HEK293 (cell line): ENCODE data around the gene ANTKMT.

Source experiments
- CTCF ChIA-PET: fragments of 350-600 bp; formaldehyde crosslinking; extraction: SDS; loops from one replicate; lab custom pipeline; 2021; ENCODE audit warnings: antibody characterized with exemption; lab: Yijun Ruan, JAX
- POLR2A ChIA-PET: fragments of 300-600 bp; formaldehyde crosslinking; extraction: SDS; loops from one replicate; lab custom pipeline; 2020; ENCODE audit warnings: antibody characterized with exemption, inconsistent platforms; lab: Yijun Ruan, JAX
- H3K27ac ChIP-seq: fragments of 200-500 bp; sonication (Bioruptor generic); 2 replicates; pipeline ENCODE4 v1.5.1; 2014; ENCODE audit warnings: low read depth, low read length, control low read depth, inconsistent platforms; ENCODE audit errors: extremely low read depth
- H3K36me3 ChIP-seq, 2 experiments: fragments of 200-500 bp in 1 of 2; sonication (Bioruptor generic) in 1 of 2; 1 replicate in 1 of 2; 2 replicates in 1 of 2; pipeline ENCODE4 v1.5.1; 2014 to 2017; ENCODE audit warnings: inconsistent platforms in 2 of 2, low read length in 2 of 2; ENCODE audit not compliant: control insufficient read depth in 2 of 2, insufficient read depth in 1 of 2
- H3K4me1 ChIP-seq: fragments of 200-500 bp; sonication (Bioruptor generic); 2 replicates; pipeline ENCODE4 v1.5.1; 2014; ENCODE audit warnings: mild to moderate bottlenecking, low read length, inconsistent platforms; ENCODE audit not compliant: control insufficient read depth, insufficient read depth
- H3K4me3 ChIP-seq: 2 replicates; pipeline ENCODE4 v1.5.1; 2011; ENCODE audit warnings: low read depth, mild to moderate bottlenecking, control low read depth, low read length, moderate library complexity
- H3K9me3 ChIP-seq: fragments of 200-500 bp; sonication (Bioruptor generic); 2 replicates; pipeline ENCODE4 v1.5.1; 2014; ENCODE audit warnings: low read depth, low read length, inconsistent platforms; ENCODE audit not compliant: control insufficient read depth, insufficient read depth
- AEBP2 ChIP-seq: fragments of 450-650 bp; formaldehyde crosslinking; IDR thresholded peaks from 2 replicates; pipeline ENCODE4 v1.5.1; 2016; ENCODE audit warnings: missing biosample characterization, missing genetic modification characterization, borderline replicate concordance
- FEZF1 ChIP-seq: fragments of 450-650 bp; formaldehyde crosslinking; IDR thresholded peaks from 2 replicates; pipeline ENCODE4 v1.5.1; 2016; ENCODE audit warnings: missing biosample characterization, missing genetic modification characterization
- GLIS2 ChIP-seq: fragments of 450-650 bp; formaldehyde crosslinking; IDR thresholded peaks from 2 replicates; pipeline ENCODE4 v1.5.1; 2016; ENCODE audit warnings: missing biosample characterization, missing genetic modification characterization
- HIC1 ChIP-seq: fragments of 450-650 bp; formaldehyde crosslinking; IDR thresholded peaks from 2 replicates; pipeline ENCODE4 v1.5.1; 2016; ENCODE audit warnings: missing biosample characterization, missing genetic modification characterization
- HOXC10 ChIP-seq: sonication (generic); formaldehyde crosslinking; IDR thresholded peaks from 2 replicates; pipeline ENCODE4 v1.8.1; 2023; ENCODE audit warnings: mild to moderate bottlenecking, missing genetic modification reagents
- KLF10 ChIP-seq: fragments of 450-650 bp; IDR thresholded peaks from 2 replicates; pipeline ENCODE4 v1.5.1; 2018; ENCODE audit warnings: missing biosample characterization, mild to moderate bottlenecking, missing genetic modification characterization
- SP7 ChIP-seq: fragments of 450-650 bp; formaldehyde crosslinking; IDR thresholded peaks from 2 replicates; pipeline ENCODE4 v1.5.1; 2016; ENCODE audit warnings: missing biosample characterization, missing genetic modification characterization
- TSHZ1 ChIP-seq: fragments of 450-650 bp; formaldehyde crosslinking; IDR thresholded peaks from 2 replicates; pipeline ENCODE4 v1.5.1; 2016; ENCODE audit warnings: missing biosample characterization, missing genetic modification characterization, borderline replicate concordance
- WT1 ChIP-seq: fragments of 450-650 bp; formaldehyde crosslinking; IDR thresholded peaks from 2 replicates; pipeline ENCODE4 v1.5.1; 2016; ENCODE audit warnings: missing biosample characterization, missing genetic modification characterization
- ZBTB26 ChIP-seq: fragments of 450-650 bp; formaldehyde crosslinking; optimal IDR thresholded peaks from 2 replicates; pipeline ENCODE3; 2016; ENCODE audit warnings: missing biosample characterization, mild to moderate bottlenecking, missing genetic modification characterization
- ZBTB8A ChIP-seq: fragments of 450-650 bp; formaldehyde crosslinking; IDR thresholded peaks from 2 replicates; pipeline ENCODE4 v1.5.1; 2016; ENCODE audit warnings: missing biosample characterization, missing genetic modification characterization
- ZEB2 ChIP-seq: fragments of 450-650 bp; formaldehyde crosslinking; IDR thresholded peaks from 2 replicates; pipeline ENCODE4 v1.5.1; 2016; ENCODE audit warnings: missing biosample characterization, missing genetic modification characterization
- ZFHX2 ChIP-seq: fragments of 450-650 bp; formaldehyde crosslinking; conservative IDR thresholded peaks from 2 replicates; pipeline ENCODE4 v1.5.1; 2016; ENCODE audit warnings: missing biosample characterization, missing genetic modification characterization
- ZNF211 ChIP-seq: fragments of 450-650 bp; formaldehyde crosslinking; IDR thresholded peaks from 2 replicates; pipeline ENCODE4 v1.5.1; 2016; ENCODE audit warnings: low read depth, missing biosample characterization, missing genetic modification characterization
- ZNF341 ChIP-seq: fragments of 450-650 bp; formaldehyde crosslinking; IDR thresholded peaks from 2 replicates; pipeline ENCODE4; 2016; ENCODE audit warnings: low read depth, missing biosample characterization, missing genetic modification characterization
- ZNF449 ChIP-seq: fragments of 450-650 bp; formaldehyde crosslinking; IDR thresholded peaks from 2 replicates; pipeline ENCODE4 v1.5.1; 2017; ENCODE audit warnings: missing biosample characterization, mild to moderate bottlenecking, missing genetic modification characterization, moderate library complexity
- ZNF555 ChIP-seq: fragments of 450-650 bp; formaldehyde crosslinking; conservative IDR thresholded peaks from 2 replicates; pipeline ENCODE4 v1.5.1; 2017; ENCODE audit warnings: missing biosample characterization, mild to moderate bottlenecking, missing genetic modification characterization, inconsistent platforms
- ZNF600 ChIP-seq: fragments of 450-650 bp; formaldehyde crosslinking; IDR thresholded peaks from 2 replicates; pipeline ENCODE4 v1.5.1; 2016; ENCODE audit warnings: missing biosample characterization, missing genetic modification characterization
- ZNF777 ChIP-seq: fragments of 450-650 bp; formaldehyde crosslinking; IDR thresholded peaks from 2 replicates; pipeline ENCODE4 v1.5.1; 2017; ENCODE audit warnings: missing biosample characterization, missing genetic modification characterization, borderline replicate concordance
- ZSCAN30 ChIP-seq: fragments of 450-650 bp; IDR thresholded peaks from 2 replicates; pipeline ENCODE4 v1.5.1; 2018; ENCODE audit warnings: missing biosample characterization, mild to moderate bottlenecking, missing genetic modification characterization, moderate library complexity

The ANTKMT gene

GRCh38 chr16:714558-715476 is 6.1 kb upstream of the ANTKMT start, which contains the start of gene METRN (continued):
- TF ChIP-seq ZNF449 (tag by site-specific recombination) (peak; percentile 20; the same call in 1 of the 2 replicates), ZBTB26 (tag by site-specific recombination) (peak; percentile 46), ZNF600 (tag by site-specific recombination) (peak; percentile 33; the same call in 1 of the 2 replicates), HOXC10 (CRISPR knock-in tag) (0 out of 2 replicates have a peak, but pooled peaks have one; percentile 53)

GRCh38 chr16:715477-716199 is 5.3 kb upstream of the ANTKMT start:
- Histone ChIP-seq H3K27ac (peak overlapping the region; percentile 66; the same call in 1 of the 2 replicates), H3K36me3 (peaks cover 0 to 7% of the 10 kb centered on the region in 2 experiments; a peak in 1 of 3 replicates), H3K4me3 (peak overlapping the region; percentile 44), H3K9me3 (no peaks in the 10 kb centered on the region), H3K4me1 (peaks cover 10% of the 10 kb centered on the region)
- POLR2A ChIA-PET, result interaction anchor here (0.8 to 1.7 kb wide), 8 partner anchors 8 to 89 kb away, joined by 3 to 8 read pairs (median 4); partner anchors contain the start of genes CCDC78 and HAGHL
- CTCF ChIA-PET, result interaction anchor here (0.6 to 3.9 kb wide), 6 partner anchors 8 to 73 kb away, joined by 3 to 38 read pairs (median 6); partner anchors contain the start of genes CCDC78, CHTF18 and RPUSD1
- peak; percentile 28; the same call in 1 of the 2 replicates for TF ChIP-seq ZFHX2 (tag by site-specific recombination)
- 0 out of 2 replicates have a peak, but pooled peaks have one; percentile 27 for TF ChIP-seq KLF10 (tag by site-specific recombination)
- no peak for TF ChIP-seq ZNF555 (tag by site-specific recombination)
- TF ChIP-seq ZNF211, result no peak
- TF ChIP-seq WT1 (tag by site-specific recombination), result peak; percentile 46; the same call in 1 of the 2 replicates
- TF ChIP-seq AEBP2 (tag by site-specific recombination), result no peak
- TF ChIP-seq ZNF777 (tag by site-specific recombination), result no peak
- TF ChIP-seq ZBTB8A (tag by site-specific recombination), result peak; percentile 64; the same call in 1 of the 2 replicates
- TF ChIP-seq ZNF341 (tag by site-specific recombination), result peak; percentile 38
- TF ChIP-seq HIC1 (tag by site-specific recombination), result peak; percentile 17; the same call in 1 of the 2 replicates
- no peak for TF ChIP-seq TSHZ1 (tag by site-specific recombination)
- no peak for TF ChIP-seq SP7 (tag by site-specific recombination)
- peak; percentile 46; the same call in 1 of the 2 replicates for TF ChIP-seq GLIS2 (tag by site-specific recombination)
- TF ChIP-seq FEZF1 (tag by site-specific recombination), result no peak
- 0 out of 2 replicates have a peak, but pooled peaks have one; percentile 36 for TF ChIP-seq ZEB2 (tag by site-specific recombination)
- TF ChIP-seq ZSCAN30, result 0 out of 2 replicates have a peak, but pooled peaks have one; percentile 30
